Parathyroid adenoma (tissue), 2 donors: ENCODE data around the gene SLC23A2.
"Not testable (repeated sequence)": the region's sequence is repeated elsewhere in the genome, so short reads cannot be mapped to it uniquely, and the experiment has no call there.

Source experiments
- H2AFZ ChIP-seq: fragments of 300-600 bp; sonication (generic); one replicate; pipeline ENCODE4 v1.7.0; 2017; ENCODE audit warnings: antibody characterized with exemption, mild to moderate bottlenecking
- H3K27ac ChIP-seq: fragments of 300-600 bp; sonication (generic); one replicate; pipeline ENCODE4 v1.7.0; 2017
- H3K27me3 ChIP-seq: fragments of 300-600 bp; sonication (generic); one replicate; pipeline ENCODE4 v1.7.0; 2017; ENCODE audit warnings: low read length; ENCODE audit not compliant: control insufficient read depth, insufficient read depth
- H3K36me3 ChIP-seq: fragments of 300-600 bp; sonication (generic); one replicate; pipeline ENCODE4 v1.7.0; 2017; ENCODE audit warnings: low read length; ENCODE audit not compliant: control insufficient read depth, insufficient read depth
- H3K4me1 ChIP-seq: fragments of 300-600 bp; sonication (generic); one replicate; pipeline ENCODE4 v1.7.0; 2017; ENCODE audit warnings: control low read depth
- H3K4me2 ChIP-seq: fragments of 300-600 bp; sonication (generic); one replicate; pipeline ENCODE4 v1.7.0; 2017; ENCODE audit warnings: low read length
- H3K4me3 ChIP-seq: fragments of 300-600 bp; sonication (generic); one replicate; pipeline ENCODE4 v1.7.0; 2017; ENCODE audit warnings: low read depth, low read length
- H3K79me2 ChIP-seq: fragments of 300-600 bp; sonication (generic); one replicate; pipeline ENCODE4 v1.7.0; 2017; ENCODE audit warnings: control low read depth
- H3K9ac ChIP-seq: fragments of 300-600 bp; sonication (generic); one replicate; pipeline ENCODE4 v1.7.0; 2017; ENCODE audit warnings: mild to moderate bottlenecking
- H3K9me3 ChIP-seq: fragments of 300-600 bp; sonication (generic); one replicate; pipeline ENCODE4 v1.7.0; 2017; ENCODE audit warnings: low read length; ENCODE audit not compliant: control insufficient read depth
- TF ChIP-seq, protein P1 (sequence below): fragments of 300-600 bp; sonication (generic); IDR thresholded peaks from one replicate; pipeline ENCODE4 v1.7.0; 2017; ENCODE audit warnings: antibody characterized with exemption, mild to moderate bottlenecking
- donor health status: primary hyperparathyroidism.

Gene SLC23A2

DNA sequence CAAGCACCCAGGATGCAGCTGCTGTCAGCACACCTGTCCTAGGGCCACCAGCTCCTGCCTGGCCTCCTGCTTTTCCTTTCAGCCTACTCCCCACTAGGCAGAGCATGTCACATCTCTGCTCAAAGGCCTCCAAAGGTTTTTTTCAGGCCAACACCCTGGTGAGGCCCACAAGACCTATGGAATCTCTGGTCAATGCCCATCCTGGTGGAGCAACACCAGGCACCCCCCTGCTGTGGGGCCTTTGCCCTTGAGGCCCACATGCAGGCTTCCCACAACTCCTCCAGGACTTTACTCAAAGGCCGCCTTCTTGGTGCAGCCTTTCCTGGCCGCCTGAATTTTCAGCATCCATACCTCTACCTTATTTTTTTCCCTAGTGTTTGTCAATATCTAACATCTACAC, 76.9 kb downstream of the SLC23A2 start:
- H3K36me3 ChIP-seq = no peaks in the 10 kb centered on the region
- H3K4me2 ChIP-seq = no peak overlapping the region
- H3K4me1 ChIP-seq = peaks cover 5% of the 10 kb centered on the region
- H3K27me3 ChIP-seq = no peaks in the 10 kb centered on the region
- no peak overlapping the region for H3K27ac ChIP-seq
- no peaks in the 10 kb centered on the region for H3K9me3 ChIP-seq
- H3K4me3 ChIP-seq = no peak overlapping the region
- TF ChIP-seq, protein P1, sequence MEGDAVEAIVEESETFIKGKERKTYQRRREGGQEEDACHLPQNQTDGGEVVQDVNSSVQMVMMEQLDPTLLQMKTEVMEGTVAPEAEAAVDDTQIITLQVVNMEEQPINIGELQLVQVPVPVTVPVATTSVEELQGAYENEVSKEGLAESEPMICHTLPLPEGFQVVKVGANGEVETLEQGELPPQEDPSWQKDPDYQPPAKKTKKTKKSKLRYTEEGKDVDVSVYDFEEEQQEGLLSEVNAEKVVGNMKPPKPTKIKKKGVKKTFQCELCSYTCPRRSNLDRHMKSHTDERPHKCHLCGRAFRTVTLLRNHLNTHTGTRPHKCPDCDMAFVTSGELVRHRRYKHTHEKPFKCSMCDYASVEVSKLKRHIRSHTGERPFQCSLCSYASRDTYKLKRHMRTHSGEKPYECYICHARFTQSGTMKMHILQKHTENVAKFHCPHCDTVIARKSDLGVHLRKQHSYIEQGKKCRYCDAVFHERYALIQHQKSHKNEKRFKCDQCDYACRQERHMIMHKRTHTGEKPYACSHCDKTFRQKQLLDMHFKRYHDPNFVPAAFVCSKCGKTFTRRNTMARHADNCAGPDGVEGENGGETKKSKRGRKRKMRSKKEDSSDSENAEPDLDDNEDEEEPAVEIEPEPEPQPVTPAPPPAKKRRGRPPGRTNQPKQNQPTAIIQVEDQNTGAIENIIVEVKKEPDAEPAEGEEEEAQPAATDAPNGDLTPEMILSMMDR = no peak
- no peak overlapping the region for H3K9ac ChIP-seq
- H3K79me2 ChIP-seq = peaks cover 33% of the 10 kb centered on the region
- H2AFZ ChIP-seq = no peak overlapping the region

DNA sequence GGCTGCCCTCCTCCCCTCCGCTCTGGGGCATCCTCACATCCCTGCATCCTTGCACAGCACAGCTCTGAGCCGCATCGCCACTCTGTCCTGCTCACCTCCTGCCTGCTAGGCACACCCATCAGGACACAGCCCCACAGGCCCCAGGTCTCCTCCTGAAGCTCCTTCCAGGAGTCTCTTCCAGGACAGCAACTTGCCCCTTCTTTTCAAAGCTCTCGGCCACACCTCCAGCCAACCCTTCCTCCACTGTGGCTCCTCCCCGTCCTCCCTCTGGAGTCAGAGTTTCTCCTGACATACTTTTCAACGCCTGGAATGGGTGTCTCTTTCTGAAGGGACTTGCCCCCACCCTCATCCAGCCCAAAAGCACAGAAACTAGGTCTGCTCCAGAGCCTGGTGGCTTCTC, 77.3 kb downstream of the SLC23A2 start:
- peaks cover 8% of the 10 kb centered on the region for H3K4me1 ChIP-seq
- H3K27ac ChIP-seq = no peak overlapping the region
- no peak overlapping the region for H3K4me3 ChIP-seq
- no peak overlapping the region for H2AFZ ChIP-seq
- H3K9me3 ChIP-seq = no peaks in the 10 kb centered on the region
- no peak overlapping the region for H3K9ac ChIP-seq
- no peaks in the 10 kb centered on the region for H3K36me3 ChIP-seq
- H3K4me2 ChIP-seq = no peak overlapping the region
- H3K27me3 ChIP-seq = no peaks in the 10 kb centered on the region
- TF ChIP-seq, protein P1 = no peak
- H3K79me2 ChIP-seq = peaks cover 31% of the 10 kb centered on the region

DNA sequence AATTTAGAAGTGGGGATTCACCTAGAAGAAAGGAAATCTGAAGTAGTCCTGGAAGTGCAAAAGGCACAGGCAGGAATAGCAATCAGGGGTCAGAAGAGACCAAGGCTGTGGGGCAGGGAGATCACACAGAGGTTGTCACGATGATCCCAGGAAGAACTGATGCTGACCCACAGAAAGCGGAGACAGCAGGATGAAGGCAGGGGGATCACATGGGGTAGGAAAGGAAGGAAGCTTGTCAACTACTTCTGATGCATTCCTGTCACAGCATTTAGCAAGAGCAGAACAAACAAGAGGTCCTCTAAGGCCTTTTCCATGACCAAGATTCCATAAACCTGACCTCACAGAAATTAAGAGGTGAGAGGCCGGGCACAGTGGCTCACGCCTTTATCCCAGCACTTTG, 79.1 kb downstream of the SLC23A2 start:
- Histone ChIP-seq H3K27ac (no peak overlapping the region), H3K9me3 (no peaks in the 10 kb centered on the region), H3K4me3 (no peak overlapping the region), H3K27me3 (no peaks in the 10 kb centered on the region), H2AFZ (no peak overlapping the region), H3K4me2 (no peak overlapping the region), H3K9ac (no peak overlapping the region), H3K79me2 (peaks cover 34% of the 10 kb centered on the region), H3K36me3 (no peaks in the 10 kb centered on the region), H3K4me1 (peaks cover 8% of the 10 kb centered on the region)
- TF ChIP-seq, protein P1 = no peak

DNA sequence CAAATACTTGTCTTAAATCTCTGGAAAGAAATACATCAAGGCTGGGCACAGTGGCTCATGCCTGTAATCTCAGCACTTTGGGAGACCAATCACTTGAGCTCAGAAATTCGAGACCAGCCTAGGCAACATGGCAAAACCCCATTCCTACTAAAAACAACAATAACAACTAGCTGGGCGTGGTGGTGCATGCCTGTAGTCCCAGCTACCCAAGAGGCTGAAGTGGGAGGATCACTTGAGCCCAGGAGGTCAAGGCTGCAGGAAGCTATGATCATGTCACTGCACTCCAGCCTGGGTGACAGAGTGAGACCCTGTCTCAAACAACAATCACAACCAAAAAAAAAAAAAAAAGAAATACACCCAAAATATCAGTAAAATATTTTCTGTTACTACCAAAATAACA, 80.0 kb downstream of the SLC23A2 start:
- H3K9me3 ChIP-seq, H3K4me3 ChIP-seq, H3K27ac ChIP-seq, H3K4me2 ChIP-seq, H2AFZ ChIP-seq, H3K9ac ChIP-seq, H3K27me3 ChIP-seq, H3K36me3 ChIP-seq, H3K4me1 ChIP-seq: not testable (repeated sequence)
- peaks cover 34% of the 10 kb centered on the region for H3K79me2 ChIP-seq

DNA sequence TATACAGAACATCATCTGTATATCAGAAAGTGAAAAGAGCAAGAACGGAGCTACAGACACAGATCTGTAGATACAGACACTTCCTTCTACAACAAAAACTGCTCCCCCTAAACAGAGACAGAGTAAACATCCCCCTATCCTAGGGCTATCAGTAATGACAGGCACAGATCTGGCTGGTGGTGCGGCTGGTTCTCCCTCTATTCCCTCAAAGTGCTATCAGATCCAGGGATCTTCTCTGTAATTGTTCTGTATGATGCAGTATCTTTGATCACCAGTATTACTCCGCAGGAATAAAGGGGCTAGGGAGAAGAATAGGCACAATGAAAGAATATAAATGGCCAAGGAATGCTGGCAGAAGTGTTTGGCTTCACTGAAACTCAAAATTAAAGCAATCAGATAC, 80.7 kb downstream of the SLC23A2 start:
- no peak overlapping the region for H3K27ac ChIP-seq
- H3K79me2 ChIP-seq = peaks cover 29% of the 10 kb centered on the region
- peaks cover 2% of the 10 kb centered on the region for H3K4me1 ChIP-seq

More for the DNA sequence above, 80.7 kb downstream of the SLC23A2 start:
- H3K4me3 ChIP-seq = no peak overlapping the region
- no peaks in the 10 kb centered on the region for H3K9me3 ChIP-seq
- H3K9ac ChIP-seq = no peak overlapping the region
- no peak overlapping the region for H3K4me2 ChIP-seq
- TF ChIP-seq, protein P1 = no peak
- H3K27me3 ChIP-seq = no peaks in the 10 kb centered on the region
- no peak overlapping the region for H2AFZ ChIP-seq
- no peaks in the 10 kb centered on the region for H3K36me3 ChIP-seq
